Thoracic aorta (tissue), 2 donors: ENCODE results near the gene RAB6B. TPM values are rescaled to one million over a fixed set of nuclear protein-coding genes. Genes with fewer than 3 reads are reported as not detected.

ENCODE experiments used
- ATAC-seq: fragments of 150-250 bp; one replicate; pipeline ENCODE4 v1.8.0; 2017; ENCODE audit warnings: low read depth; ENCODE audit not compliant: insufficient number of reproducible peaks, low FRiP score
- DNase-seq: peaks from one replicate; pipeline ENCODE4 v3.0.0-alpha.2; 2020; ENCODE audit warnings: low spot score
- H3K27ac ChIP-seq, 2 donors: fragments of 200-600 bp; sonication (generic); 1 replicate in 1 of 2; 2 replicates in 1 of 2; pipeline ENCODE4 v1.5.1; 2016; ENCODE audit warnings: mild to moderate bottlenecking in 2 of 2, moderate library complexity in 2 of 2
- H3K27me3 ChIP-seq: fragments of 200-600 bp; sonication (generic); replicated peaks from 2 replicates; pipeline ENCODE4 v1.6.0; 2016; ENCODE audit warnings: mild to moderate bottlenecking; ENCODE audit not compliant: insufficient read depth
- H3K36me3 ChIP-seq: fragments of 200-600 bp; sonication (generic); one replicate; pipeline ENCODE4 v1.5.1; 2016
- H3K4me1 ChIP-seq, 2 donors: fragments of 200-600 bp; sonication (generic); 1 replicate in 1 of 2; 2 replicates in 1 of 2; pipeline versions ENCODE4 v1.5.1 to v1.6.0; 2016; ENCODE audit warnings: low read depth in 2 of 2, mild to moderate bottlenecking in 1 of 2; ENCODE audit not compliant: control insufficient read depth in 1 of 2
- H3K4me3 ChIP-seq: fragments of 200-600 bp; sonication (generic); 2 replicates; pipeline ENCODE4 v1.5.1; 2016; ENCODE audit warnings: mild to moderate bottlenecking
- H3K9me3 ChIP-seq: fragments of 200-600 bp; sonication (generic); 2 replicates; pipeline ENCODE4 v1.5.1; 2016
- total RNA-seq, 2 donors: library from RNA; depleted of rRNA; stranded (reverse); fragments of >200 nt; gene quantifications; one replicate each; pipeline versions ENCODE4 v1.1.0 to v1.2.3, GENCODE V29; 2016
- TF ChIP-seq, protein P1 (sequence below): fragments of 200-600 bp; sonication (generic); IDR thresholded peaks from one replicate; pipeline ENCODE4 v1.5.1; 2019; ENCODE audit warnings: antibody characterized with exemption

The RAB6B gene
- total RNA-seq: 1 to 10 TPM in 1 of 2 donors, under 1 TPM in 1; 0.27 to 4.0 TPM

GRCh38 chr3:133895208-133896001 lies at the start of gene RAB6B:
RAB6B (minus strand) TSS chr3:133895882; CDS start chr3:133895466, 416 bp downstream.
- Histone ChIP-seq H3K36me3 (no peaks in the 10 kb centered on the region), H3K4me3 (peak within 1 kb of the TSS; percentile 91), H3K27ac (no peak within 1 kb of the TSS), H3K4me1 (peaks cover 0 to 7% of the 10 kb centered on the region in 2 donors), H3K27me3 (no peaks in the 10 kb centered on the region), H3K9me3 (no peaks in the 10 kb centered on the region)
- no peak for ATAC-seq
- TF ChIP-seq, protein P1, sequence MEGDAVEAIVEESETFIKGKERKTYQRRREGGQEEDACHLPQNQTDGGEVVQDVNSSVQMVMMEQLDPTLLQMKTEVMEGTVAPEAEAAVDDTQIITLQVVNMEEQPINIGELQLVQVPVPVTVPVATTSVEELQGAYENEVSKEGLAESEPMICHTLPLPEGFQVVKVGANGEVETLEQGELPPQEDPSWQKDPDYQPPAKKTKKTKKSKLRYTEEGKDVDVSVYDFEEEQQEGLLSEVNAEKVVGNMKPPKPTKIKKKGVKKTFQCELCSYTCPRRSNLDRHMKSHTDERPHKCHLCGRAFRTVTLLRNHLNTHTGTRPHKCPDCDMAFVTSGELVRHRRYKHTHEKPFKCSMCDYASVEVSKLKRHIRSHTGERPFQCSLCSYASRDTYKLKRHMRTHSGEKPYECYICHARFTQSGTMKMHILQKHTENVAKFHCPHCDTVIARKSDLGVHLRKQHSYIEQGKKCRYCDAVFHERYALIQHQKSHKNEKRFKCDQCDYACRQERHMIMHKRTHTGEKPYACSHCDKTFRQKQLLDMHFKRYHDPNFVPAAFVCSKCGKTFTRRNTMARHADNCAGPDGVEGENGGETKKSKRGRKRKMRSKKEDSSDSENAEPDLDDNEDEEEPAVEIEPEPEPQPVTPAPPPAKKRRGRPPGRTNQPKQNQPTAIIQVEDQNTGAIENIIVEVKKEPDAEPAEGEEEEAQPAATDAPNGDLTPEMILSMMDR: no peak
- no peak for DNase-seq

- Histone ChIP-seq H3K27me3 (no peaks in the 10 kb centered on the region), H3K27ac (peak overlapping the region in 1 of 2 donors; percentile 31), H3K4me3 (no peak overlapping the region), H3K36me3 (no peaks in the 10 kb centered on the region), H3K9me3 (no peaks in the 10 kb centered on the region), H3K4me1 (peaks cover 25 to 50% of the 10 kb centered on the region in 2 donors)
- ATAC-seq (no peak), DNase-seq (no peak)
- TF ChIP-seq, protein P1: no peak
These were observed 49.1 kb upstream of the RAB6B start for GRCh38 chr3:133944641-133945380.

GRCh38 chr3:133944181-133944580 lies 48.5 kb upstream of the RAB6B start:
- Histone ChIP-seq H3K36me3 (no peaks in the 10 kb centered on the region), H3K27me3 (no peaks in the 10 kb centered on the region), H3K4me1 (peaks cover 25 to 50% of the 10 kb centered on the region in 2 donors), H3K9me3 (no peaks in the 10 kb centered on the region), H3K27ac (peak overlapping the region in 1 of 2 donors; percentile 31), H3K4me3 (no peak overlapping the region)
- TF ChIP-seq, protein P1: no peak
- no peak for DNase-seq
- no peak for ATAC-seq

DNA sequence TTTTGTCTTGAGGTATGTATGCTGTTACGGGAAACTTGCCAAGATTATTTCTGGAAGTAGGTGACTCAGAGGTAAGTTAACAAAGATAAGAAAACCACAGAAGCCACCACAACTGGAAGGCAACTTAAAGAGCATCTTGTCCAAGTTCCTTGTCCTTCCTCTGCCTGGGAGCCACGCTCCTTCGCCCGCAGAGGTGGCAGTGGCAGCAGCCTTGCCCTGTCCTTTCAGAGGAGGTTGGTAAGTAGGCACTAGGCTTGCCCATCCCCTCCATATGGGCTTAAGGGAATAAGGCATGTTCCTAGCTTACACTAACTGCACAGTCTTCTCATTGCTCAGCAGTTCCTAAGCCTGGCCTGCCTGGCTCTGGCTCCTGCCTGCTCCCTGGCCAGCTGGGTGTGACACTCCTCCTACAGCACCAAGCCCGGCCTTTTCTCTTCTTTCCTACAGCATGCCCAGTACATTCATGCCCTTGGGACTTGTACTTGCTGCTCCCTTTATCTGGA lies 48.0 kb upstream of the RAB6B start:
- DNase-seq (no peak), ATAC-seq (no peak)
- H3K27me3 ChIP-seq: no peaks in the 10 kb centered on the region
- TF ChIP-seq, protein P1: no peak
- H3K4me3 ChIP-seq: no peak overlapping the region
- H3K9me3 ChIP-seq: no peaks in the 10 kb centered on the region
- H3K27ac ChIP-seq: peak overlapping the region; percentile 31 to 44
- H3K36me3 ChIP-seq: no peaks in the 10 kb centered on the region
- peaks cover 25 to 52% of the 10 kb centered on the region in 2 donors for H3K4me1 ChIP-seq

- H3K9me3 ChIP-seq: no peaks in the 10 kb centered on the region
- ATAC-seq (no peak), DNase-seq (no peak)
- H3K36me3 ChIP-seq: no peaks in the 10 kb centered on the region
- H3K4me3 ChIP-seq: no peak overlapping the region
- H3K27me3 ChIP-seq: no peaks in the 10 kb centered on the region
- peaks cover 25 to 58% of the 10 kb centered on the region in 2 donors for H3K4me1 ChIP-seq
- TF ChIP-seq, protein P1: no peak
- peak overlapping the region in 1 of 2 donors; percentile 62 for H3K27ac ChIP-seq
These were observed 47.4 kb upstream of the RAB6B start for GRCh38 chr3:133943031-133943535.
